Nephron (organoid): Measurements from ENCODE around the gene AKR1B1.

Experiments
- H3K27ac Mint-ChIP-seq, 3 experiments: 2 replicates each; pipeline ENCODE4 v1.8.0; 2020; ENCODE audit warnings: mixed read lengths in 3 of 3, mild to moderate bottlenecking in 2 of 3, moderate library complexity in 1 of 3
- H3K27me3 Mint-ChIP-seq: 2 replicates; pipeline ENCODE4 v1.8.0; 2021; ENCODE audit warnings: low read depth, mild to moderate bottlenecking, moderate library complexity, mixed read lengths
- H3K36me3 Mint-ChIP-seq: 2 replicates; pipeline ENCODE4 v1.8.0; 2020; ENCODE audit warnings: low read depth, mixed read lengths
- H3K4me1 Mint-ChIP-seq: 2 replicates; pipeline ENCODE4 v1.8.0; 2020; ENCODE audit warnings: mixed read lengths
- H3K4me3 Mint-ChIP-seq, 3 experiments: 2 replicates each; pipeline ENCODE4 v1.8.0; 2020; ENCODE audit warnings: mild to moderate bottlenecking in 3 of 3, mixed read lengths in 3 of 3, moderate library complexity in 2 of 3
- H3K9me3 Mint-ChIP-seq: 2 replicates; pipeline ENCODE4 v1.8.0; 2020; ENCODE audit warnings: mixed read lengths
- CTCF ChIP-seq, 3 experiments: fragments of 200-600 bp; sonication (generic); IDR thresholded peaks; one replicate each; pipeline ENCODE4 v1.5.0; 2021; ENCODE audit warnings: antibody characterized with exemption in 3 of 3; ENCODE audit not compliant: unreplicated experiment in 3 of 3

AKR1B1 gene

DNA sequence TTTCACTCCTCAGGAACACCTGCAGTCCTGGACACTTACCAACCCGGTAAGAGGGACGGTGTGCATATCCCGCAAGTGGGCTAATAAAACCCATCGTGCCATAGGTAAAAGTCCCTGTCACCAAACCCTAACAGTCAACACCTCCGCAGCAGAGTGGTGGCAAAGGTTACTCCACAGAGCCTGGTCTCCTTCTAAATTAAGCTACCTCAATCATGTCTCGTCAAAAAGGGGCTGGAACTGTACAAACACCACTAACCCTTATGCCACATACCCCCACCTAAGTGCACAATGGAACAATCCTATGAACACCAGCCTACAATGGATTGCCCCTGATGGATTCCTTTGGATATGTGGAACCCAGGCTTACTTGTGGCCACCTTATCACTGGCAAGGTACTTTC is 9.6 kb upstream of the AKR1B1 start:
- Mint-ChIP-seq H3K4me1 (no peaks in the 10 kb centered on the region), H3K27me3 (peaks cover 8% of the 10 kb centered on the region), H3K36me3 (no peaks in the 10 kb centered on the region), H3K9me3 (peaks cover 23% of the 10 kb centered on the region), H3K27ac (no peak overlapping the region), H3K4me3 (no peak overlapping the region)
- no peak for TF ChIP-seq CTCF (IDR thresholded peaks at IDR 0.05; ENCODE audit: unreplicated experiment in 3 of 3)

DNA sequence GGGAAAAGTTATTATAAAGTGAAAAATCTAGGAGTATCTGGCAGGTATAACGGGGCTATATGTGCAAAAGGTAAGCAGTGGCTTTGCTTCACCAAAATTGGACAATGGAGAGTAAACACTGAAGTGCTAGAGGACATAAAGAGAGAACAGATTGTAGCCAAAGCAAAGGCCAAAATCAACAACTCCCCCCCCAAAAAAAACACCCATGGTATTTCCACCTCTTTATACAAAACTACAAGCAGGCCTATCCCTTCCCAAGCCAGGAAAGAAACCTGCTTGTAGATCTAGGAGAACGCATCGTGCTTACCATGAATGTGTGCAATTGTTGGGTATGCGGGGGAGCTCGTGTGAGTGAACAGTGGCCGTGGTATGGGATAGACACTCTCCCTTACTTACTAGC is 9.2 kb upstream of the AKR1B1 start:
- Mint-ChIP-seq H3K4me3 (no peak overlapping the region), H3K27ac (no peak overlapping the region), H3K4me1 (no peaks in the 10 kb centered on the region), H3K36me3 (no peaks in the 10 kb centered on the region), H3K9me3 (peaks cover 23% of the 10 kb centered on the region), H3K27me3 (peaks cover 8% of the 10 kb centered on the region)
- no peak for TF ChIP-seq CTCF (IDR thresholded peaks at IDR 0.05; ENCODE audit: unreplicated experiment in 3 of 3)

- peaks cover 23% of the 10 kb centered on the region for H3K9me3 Mint-ChIP-seq
- H3K27ac Mint-ChIP-seq, result no peak overlapping the region
- TF ChIP-seq CTCF (IDR thresholded peaks at IDR 0.05; ENCODE audit: unreplicated experiment in 3 of 3), result no peak
- H3K27me3 Mint-ChIP-seq, result peaks cover 8% of the 10 kb centered on the region
- no peaks in the 10 kb centered on the region for H3K36me3 Mint-ChIP-seq
- no peak overlapping the region for H3K4me3 Mint-ChIP-seq
- H3K4me1 Mint-ChIP-seq, result no peaks in the 10 kb centered on the region
These were observed 6.6 kb upstream of the AKR1B1 start for GRCh38 chr7:134465491-134465890.

DNA sequence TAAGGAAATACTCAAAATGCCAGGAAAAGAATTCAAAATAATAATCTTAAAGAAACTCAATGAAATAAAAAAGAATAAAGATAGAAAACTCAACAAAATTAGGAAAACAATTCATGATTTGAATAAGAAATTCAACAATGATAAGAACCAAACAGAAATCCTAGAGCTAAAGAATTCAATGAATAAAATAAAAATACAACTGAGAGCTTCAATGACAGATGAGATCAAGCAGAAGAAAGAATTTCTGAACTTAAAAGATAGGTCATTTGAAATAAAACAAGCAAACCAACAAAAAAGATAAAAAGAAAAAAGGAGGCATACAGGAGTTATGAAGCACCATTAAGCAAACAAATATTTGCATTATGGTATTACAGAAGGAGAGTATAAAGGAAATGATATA is 5.6 kb upstream of the AKR1B1 start:
- H3K9me3 Mint-ChIP-seq, result peaks cover 23% of the 10 kb centered on the region
- H3K36me3 Mint-ChIP-seq, result no peaks in the 10 kb centered on the region
- no peak for TF ChIP-seq CTCF (IDR thresholded peaks at IDR 0.05; ENCODE audit: unreplicated experiment in 3 of 3)
- no peaks in the 10 kb centered on the region for H3K4me1 Mint-ChIP-seq
- H3K27me3 Mint-ChIP-seq, result peaks cover 8% of the 10 kb centered on the region
- no peak overlapping the region for H3K4me3 Mint-ChIP-seq
- H3K27ac Mint-ChIP-seq, result no peak overlapping the region

DNA sequence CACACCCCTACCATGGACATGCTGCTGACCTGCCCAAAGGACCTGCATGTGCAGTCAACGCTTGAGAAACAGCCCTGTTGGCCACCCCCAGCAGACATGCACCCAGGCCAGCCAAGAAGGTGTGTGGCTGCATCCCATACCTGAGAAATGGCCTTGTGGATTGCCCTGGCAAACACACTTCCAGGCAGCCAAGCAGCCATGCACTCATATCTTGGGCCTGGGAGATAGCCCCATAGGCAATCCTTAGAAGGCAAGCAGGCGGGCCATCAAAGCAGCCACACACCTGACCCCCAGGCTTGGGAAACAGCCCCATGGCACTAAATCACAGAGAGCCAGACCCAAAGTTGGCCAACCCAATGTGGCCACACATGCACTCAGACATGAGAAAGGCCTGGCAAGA is 4.9 kb upstream of the AKR1B1 start:
- no peaks in the 10 kb centered on the region for H3K4me1 Mint-ChIP-seq
- H3K27ac Mint-ChIP-seq, result no peak overlapping the region
- TF ChIP-seq CTCF (IDR thresholded peaks at IDR 0.05; ENCODE audit: unreplicated experiment in 3 of 3), result no peak
- peaks cover 8% of the 10 kb centered on the region for H3K27me3 Mint-ChIP-seq
- H3K36me3 Mint-ChIP-seq, result no peaks in the 10 kb centered on the region
- H3K9me3 Mint-ChIP-seq, result peaks cover 23% of the 10 kb centered on the region
- H3K4me3 Mint-ChIP-seq, result no peak overlapping the region

DNA sequence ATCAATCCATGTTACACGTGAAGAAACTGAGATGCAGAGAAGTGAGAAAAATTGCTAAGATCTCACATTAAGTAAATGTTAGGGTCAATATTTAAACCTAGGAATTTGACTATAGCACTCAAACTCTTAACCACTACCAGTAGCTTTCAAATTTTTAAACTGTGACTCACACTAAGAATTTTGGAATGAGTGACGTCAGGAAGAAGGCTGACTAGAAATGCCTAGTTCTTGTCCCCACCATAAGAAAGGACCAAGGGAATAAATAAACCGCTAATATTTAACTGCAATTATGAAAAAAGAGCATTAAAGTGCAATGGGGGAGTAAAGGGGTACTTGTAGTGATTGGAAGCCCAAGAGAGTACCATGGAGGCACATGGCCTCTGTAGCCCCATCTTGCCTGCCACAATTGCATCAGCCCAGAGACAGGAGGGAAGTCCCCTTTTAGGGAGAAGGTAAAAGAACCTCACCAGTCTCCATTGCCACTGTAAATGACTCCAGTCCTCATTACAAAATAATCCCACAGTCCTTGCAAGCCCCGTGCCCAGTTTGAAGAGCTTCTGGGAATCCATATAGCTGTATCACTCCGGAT is 3.5 kb upstream of the AKR1B1 start:
- TF ChIP-seq CTCF (IDR thresholded peaks at IDR 0.05; ENCODE audit: unreplicated experiment in 3 of 3), result no peak
- Mint-ChIP-seq H3K27me3 (peaks cover 4% of the 10 kb centered on the region), H3K36me3 (no peaks in the 10 kb centered on the region), H3K4me3 (no peak overlapping the region), H3K4me1 (peaks cover 8% of the 10 kb centered on the region), H3K27ac (no peak overlapping the region), H3K9me3 (peaks cover 22% of the 10 kb centered on the region)
